GM12878 (cell line): ENCODE data around the gene ESRRG. TPM values are rescaled to one million over a fixed set of nuclear protein-coding genes. Genes with fewer than 3 reads are reported as not detected.

ENCODE experiments used
- ATAC-seq: fragments of 200-7000 bp; cut with Tn5 transposase; 3 replicates; pipeline ENCODE4 v1.9.1; 2020; ENCODE audit warnings: mild to moderate bottlenecking, moderate library complexity
- BruUV-seq: library from RNA; stranded (reverse); fragments of 400-500 nt; replicated peaks from 2 replicates; lab custom pipeline; 2021; lab: Mats Ljungman, UMichigan
- CTCF ChIA-PET: fragments of 300-600 bp; sonication (Branson Sonifier 250); formaldehyde crosslinking; extraction: SDS; loops from one replicate; lab custom pipeline; 2021; ENCODE audit warnings: inconsistent platforms; lab: Yijun Ruan, JAX
- POLR2A ChIA-PET: fragments of 350-600 bp; formaldehyde crosslinking; extraction: SDS; loops from one replicate; lab custom pipeline; 2021; ENCODE audit warnings: inconsistent platforms; lab: Charles Lee
- RAD21 ChIA-PET: fragments of 300-600 bp; sonication (Branson Sonifier 250); formaldehyde crosslinking; loops from one replicate; lab custom pipeline; 2023; ENCODE audit warnings: antibody characterized with exemption; ENCODE audit not compliant: unreplicated experiment; lab: Charles Lee
- SMC1A ChIA-PET: fragments of 300-600 bp; sonication (Branson Sonifier 250); formaldehyde crosslinking; loops from one replicate; lab custom pipeline; 2023; ENCODE audit not compliant: unreplicated experiment, uncharacterized antibody; lab: Charles Lee
- DNase-seq: peaks from one replicate; pipeline ENCODE4 v3.0.0-alpha.2; 2011; ENCODE audit warnings: low read depth, low spot score
- FAIRE-seq: peaks from 3 replicates; lab custom pipeline; 2011; peaks lifted over from hg19 to GRCh38; lab: Jason Lieb, UNC
- H2AFZ ChIP-seq: 2 replicates; pipeline ENCODE4 v1.6.0; 2011; ENCODE audit warnings: low read depth, low read length, control low read depth; ENCODE audit not compliant: control insufficient read depth
- H3K27ac ChIP-seq: 2 replicates; pipeline ENCODE4 v1.5.1; 2011; ENCODE audit warnings: control low read depth; ENCODE audit not compliant: control insufficient read depth, insufficient read depth
- H3K27me3 ChIP-seq, 2 experiments: replicated peaks in 1 of 2; 2 replicates each; pipeline versions ENCODE4 v1.6.0 to v1.6.1; 2011; ENCODE audit warnings: low read length in 1 of 2; ENCODE audit not compliant: control insufficient read depth in 2 of 2, insufficient read depth in 2 of 2
- H3K36me3 ChIP-seq, 2 experiments: 2 replicates each; pipeline ENCODE4 v1.5.1; 2011; ENCODE audit warnings: low read length in 1 of 2; ENCODE audit not compliant: control insufficient read depth in 2 of 2, insufficient read depth in 2 of 2
- H3K4me1 ChIP-seq: 2 replicates; pipeline ENCODE4 v1.6.1; 2011; ENCODE audit warnings: mild to moderate bottlenecking, low read length, moderate library complexity, mixed read lengths; ENCODE audit not compliant: control insufficient read depth, insufficient read depth
- H3K4me2 ChIP-seq: 2 replicates; pipeline ENCODE4 v1.6.0; 2011; ENCODE audit warnings: control low read depth; ENCODE audit not compliant: control insufficient read depth, insufficient read depth
- H3K4me3 ChIP-seq: fragments of 200-600 bp; sonication (generic); 2 replicates; pipeline ENCODE4 v1.5.1; 2016
- H3K79me2 ChIP-seq: 2 replicates; pipeline ENCODE4 v1.6.0; 2011; ENCODE audit warnings: low read length; ENCODE audit not compliant: control insufficient read depth, insufficient read depth
- H3K9ac ChIP-seq: 2 replicates; pipeline ENCODE4 v1.8.0; 2011; ENCODE audit warnings: low read length, control low read depth, mixed read lengths; ENCODE audit not compliant: control insufficient read depth, insufficient read depth
- H3K9me3 ChIP-seq: replicated peaks from 3 replicates; pipeline ENCODE4 v1.5.1; 2011; ENCODE audit warnings: mild to moderate bottlenecking, low read length; ENCODE audit not compliant: control insufficient read depth, insufficient read depth
- H4K20me1 ChIP-seq: 2 replicates; pipeline ENCODE4 v1.6.0; 2011; ENCODE audit not compliant: control insufficient read depth, insufficient read depth
- MTA3 ChIP-seq: IDR thresholded peaks from 2 replicates; pipeline ENCODE4 v1.6.1; 2012; ENCODE audit warnings: low read length, inconsistent platforms, borderline replicate concordance
- WGBS: methylation state at CpG from one replicate; pipeline ENCODE4 v1.1.6; 2016; ENCODE audit warnings: low lambda C conversion rate; ENCODE audit not compliant: insufficient replicate concordance, insufficient coverage; ENCODE audit errors: missing lambda C conversion rate; 5-methylcytosine and 5-hydroxymethylcytosine counted together
- in situ Hi-C: fragments of 300-500 bp; cut with MboI; formaldehyde crosslinking; loops from 9 replicates; pipeline ENCODE4 v1.14.3; 2018; ENCODE audit warnings: mixed read lengths
- intact Hi-C: fragments of 100-400 bp; cut with micrococcal nuclease; formaldehyde crosslinking; loops from one replicate; pipeline ENCODE4 v1.14.2; 2022; ENCODE audit not compliant: unreplicated experiment
- polyA plus RNA-seq, 11 experiments: library from polyadenylated mRNA; depleted of rRNA in 4 of 11; unstranded in 6 of 11; stranded (reverse) in 5 of 11; fragments of >200 nt; fragmentation: Nextera tagmentation in 4 of 11; fragmentation: Illumina TruSeq in 1 of 11; extraction: Ambion mirVana in 4 of 11; extraction: Trizol in 1 of 11; gene quantifications; 1 replicate in 1 of 11; 2 replicates in 10 of 11; pipeline versions ENCODE4 v1.2.1 to v1.2.3, GENCODE V29; 2011 to 2016; ENCODE audit warnings: inconsistent platforms in 2 of 11, missing spikeins in 2 of 11, low read depth in 1 of 11
- total RNA-seq, 4 experiments: library from RNA; depleted of rRNA in 3 of 4; stranded (reverse); fragments of >200 nt in 3 of 4; fragmentation: Illumina TruSeq in 1 of 4; extraction: Trizol in 1 of 4; gene quantifications; 2 replicates each; pipeline versions ENCODE4 v1.2.1 to v1.2.3, GENCODE V29; 2013 to 2021
- TF ChIP-seq, protein P1 (sequence below): fragments of 450-650 bp; IDR thresholded peaks from 2 replicates; pipeline ENCODE4 v1.6.1; 2014; ENCODE audit warnings: mild to moderate bottlenecking
- TF ChIP-seq, protein P2 (sequence below): IDR thresholded peaks from 2 replicates; pipeline ENCODE4 v1.6.1; 2012; ENCODE audit warnings: low read depth, low read length, improper control_type of control experiment

ESRRG gene
- total and polyA plus RNA-seq, 10 of the 15 experiments (the other 5 are each of a cell fraction or from before 2014, with no cell fraction given) = 0.03 TPM; not detected in 9

DNA sequence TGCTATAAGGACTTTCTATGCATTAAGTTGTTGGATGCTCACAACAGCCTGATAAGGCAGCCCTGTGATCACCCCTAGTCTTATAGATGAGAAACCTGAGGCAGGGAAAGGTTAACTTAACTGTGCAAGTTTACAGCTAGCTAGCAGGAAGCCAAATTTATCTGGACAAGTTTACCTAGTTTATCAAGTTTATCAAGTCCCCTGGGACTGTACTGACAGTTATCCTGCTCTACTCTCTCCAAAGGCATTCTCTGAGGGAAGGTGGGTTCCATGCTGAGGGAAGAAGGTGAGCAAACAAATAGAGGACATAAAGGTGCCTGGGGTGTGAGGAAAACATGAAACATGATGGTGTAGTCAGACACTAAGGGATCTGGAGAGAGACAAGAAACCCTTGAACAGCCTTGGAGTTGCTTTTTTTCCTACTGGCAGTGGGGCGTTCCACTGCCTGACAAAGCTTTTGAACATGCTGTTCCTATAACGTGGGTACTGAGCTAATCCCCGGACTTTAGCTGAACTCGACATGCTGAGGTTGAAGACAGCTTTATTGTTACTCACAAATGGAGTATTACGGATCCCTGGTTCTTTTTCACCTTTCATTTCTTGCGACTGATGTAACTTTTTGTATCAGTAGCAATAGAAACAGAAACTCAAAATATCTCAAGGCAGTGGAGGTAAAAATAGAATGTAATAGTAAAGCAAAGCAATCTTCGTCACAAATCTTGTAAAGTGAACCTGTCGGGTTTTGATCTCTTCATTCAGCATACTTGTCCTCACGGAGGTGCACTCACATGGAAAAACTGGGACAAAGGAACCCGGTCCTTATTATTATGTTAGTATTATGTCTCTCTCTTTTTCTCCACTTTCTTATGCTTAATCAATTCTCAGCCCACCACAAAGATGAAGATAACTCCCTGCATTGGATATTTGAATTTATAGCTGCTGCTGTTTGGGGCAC is 42.4 kb upstream of the ESRRG start (continued):
- TF ChIP-seq, protein P1, sequence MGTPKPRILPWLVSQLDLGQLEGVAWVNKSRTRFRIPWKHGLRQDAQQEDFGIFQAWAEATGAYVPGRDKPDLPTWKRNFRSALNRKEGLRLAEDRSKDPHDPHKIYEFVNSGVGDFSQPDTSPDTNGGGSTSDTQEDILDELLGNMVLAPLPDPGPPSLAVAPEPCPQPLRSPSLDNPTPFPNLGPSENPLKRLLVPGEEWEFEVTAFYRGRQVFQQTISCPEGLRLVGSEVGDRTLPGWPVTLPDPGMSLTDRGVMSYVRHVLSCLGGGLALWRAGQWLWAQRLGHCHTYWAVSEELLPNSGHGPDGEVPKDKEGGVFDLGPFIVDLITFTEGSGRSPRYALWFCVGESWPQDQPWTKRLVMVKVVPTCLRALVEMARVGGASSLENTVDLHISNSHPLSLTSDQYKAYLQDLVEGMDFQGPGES = no peak
- TF ChIP-seq, protein P2, sequence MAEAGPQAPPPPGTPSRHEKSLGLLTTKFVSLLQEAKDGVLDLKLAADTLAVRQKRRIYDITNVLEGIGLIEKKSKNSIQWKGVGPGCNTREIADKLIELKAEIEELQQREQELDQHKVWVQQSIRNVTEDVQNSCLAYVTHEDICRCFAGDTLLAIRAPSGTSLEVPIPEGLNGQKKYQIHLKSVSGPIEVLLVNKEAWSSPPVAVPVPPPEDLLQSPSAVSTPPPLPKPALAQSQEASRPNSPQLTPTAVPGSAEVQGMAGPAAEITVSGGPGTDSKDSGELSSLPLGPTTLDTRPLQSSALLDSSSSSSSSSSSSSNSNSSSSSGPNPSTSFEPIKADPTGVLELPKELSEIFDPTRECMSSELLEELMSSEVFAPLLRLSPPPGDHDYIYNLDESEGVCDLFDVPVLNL = no peak

DNA sequence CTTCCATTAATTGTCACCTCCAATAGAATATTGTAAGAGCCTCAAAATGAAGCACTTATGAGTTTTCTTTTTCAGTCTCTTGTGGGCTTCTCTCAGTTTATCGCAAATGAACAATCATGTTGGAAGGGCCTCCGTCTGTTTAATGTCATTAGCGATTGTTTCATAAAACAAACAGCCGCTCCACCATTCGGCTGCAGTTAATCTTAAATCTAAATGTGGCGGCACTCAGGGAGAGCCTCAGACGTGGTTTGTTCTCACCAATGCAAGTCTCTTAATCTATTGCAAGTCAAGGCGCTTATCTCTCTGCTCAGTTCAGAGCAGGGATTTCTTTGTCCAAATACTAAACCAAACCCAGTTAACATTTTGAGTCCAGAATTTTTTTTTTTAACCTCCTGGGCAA is 34.9 kb upstream of the ESRRG start:
- intact Hi-C loops = no loop called here
- FAIRE-seq (no peak), ATAC-seq (no peak), DNase-seq (no peak)
- H3K9me3 ChIP-seq = no peaks in the 10 kb centered on the region
- in situ Hi-C loops = no loop called here
- RAD21 ChIA-PET = no interaction called here
- POLR2A ChIA-PET = no interaction called here
- 68% methylated on average over 8 of the region's 8 CpGs for WGBS
- SMC1A ChIA-PET = no interaction called here
- no peaks in the 10 kb centered on the region for H3K79me2 ChIP-seq
- no peaks in the 10 kb centered on the region for H3K36me3 ChIP-seq
- no peak overlapping the region for H3K27ac ChIP-seq
- no peak for TF ChIP-seq MTA3
- H3K27me3 ChIP-seq = no peaks in the 10 kb centered on the region
- no peak overlapping the region for H3K4me3 ChIP-seq
- no peak overlapping the region for H3K4me2 ChIP-seq
- no peaks in the 10 kb centered on the region for H3K4me1 ChIP-seq
- BruUV-seq = no TSS peak
- no peak overlapping the region for H2AFZ ChIP-seq
- no peaks in the 10 kb centered on the region for H4K20me1 ChIP-seq
- CTCF ChIA-PET = no interaction called here
- H3K9ac ChIP-seq = no peak overlapping the region
